ENCODE measurements around the gene NLRC5. TPM values are rescaled to one million over a fixed set of nuclear protein-coding genes. Genes with fewer than 3 reads are reported as not detected.
A peak's percentile ranks its signal among the peaks of the same experiment; 100 is the strongest.

Gene NLRC5
- total RNA-seq, 2 experiments from 2014 or later: 259 to 263 TPM

DNA sequence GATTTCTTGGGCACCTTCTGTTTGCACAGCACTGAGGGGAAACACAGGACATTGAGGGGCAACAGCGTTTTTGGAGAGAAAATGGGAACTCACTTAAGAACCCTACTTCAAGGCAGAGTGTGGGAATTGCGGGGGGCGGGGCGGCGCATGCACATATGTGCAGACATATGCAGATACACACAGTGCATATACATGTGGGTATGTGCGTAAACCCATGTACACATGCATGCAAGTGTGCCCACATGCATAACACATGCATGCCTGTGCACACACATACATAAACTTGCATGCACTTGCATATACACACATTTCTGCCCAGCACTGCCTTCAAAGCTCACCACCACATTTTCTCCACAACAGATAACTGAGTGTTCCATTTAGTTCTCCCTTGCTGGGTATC is 32.4 kb downstream of the NLRC5 start:
- peaks cover 51% of the 10 kb centered on the region for H3K4me1 Mint-ChIP-seq
- peak overlapping the region; percentile 12 for H3K27ac Mint-ChIP-seq

DNA sequence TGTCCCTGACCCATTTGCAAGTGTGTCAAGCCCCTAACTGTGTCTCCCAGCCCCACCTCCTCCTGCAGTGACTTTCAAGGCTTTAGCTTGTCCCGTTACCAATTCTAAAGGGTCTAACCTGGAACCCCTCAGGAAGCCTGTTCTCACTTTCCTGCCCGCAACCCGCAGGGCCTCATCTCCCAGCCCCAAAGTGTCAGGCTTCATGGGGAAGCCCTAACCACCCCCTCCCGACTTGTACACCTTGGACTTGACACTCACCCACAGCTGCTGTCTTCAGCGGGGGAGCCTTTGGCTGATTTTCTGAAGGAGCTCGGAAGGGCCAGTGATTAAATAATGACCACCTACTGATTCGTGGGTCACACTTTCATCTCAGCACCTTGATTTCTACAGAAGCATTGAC is 33.1 kb downstream of the NLRC5 start:
- H3K9me3 Mint-ChIP-seq: no peaks in the 10 kb centered on the region
- ChIA-PET CTCF (interaction anchor here (1.1 to 1.6 kb wide), 2 partner anchors 30 to 58 kb away, joined by 3 to 6 read pairs; no protein-coding TSS in a partner anchor), POLR2A (interaction anchor here (0.6 to 5.3 kb wide), 7 partner anchors 8 to 597 kb away, joined by 3 to 40 read pairs (median 4); partner anchors contain the start of gene NLRC5)
- no peak for DNase-seq
- peak overlapping the region; percentile 47 for H3K27ac Mint-ChIP-seq
- no peaks in the 10 kb centered on the region for H3K27me3 Mint-ChIP-seq
- no peak overlapping the region for H3K4me3 Mint-ChIP-seq
- H3K36me3 Mint-ChIP-seq (ENCODE audit: low read depth): peaks cover 88% of the 10 kb centered on the region
- peaks cover 49% of the 10 kb centered on the region for H3K4me1 Mint-ChIP-seq

More for the DNA sequence above, 32.4 kb downstream of the NLRC5 start:
- ChIA-PET CTCF (interaction anchor here (1.6 kb wide), 1 partner anchor 57 kb away, joined by 6 read pairs; no protein-coding TSS in a partner anchor), POLR2A (interaction anchor here (1.1 to 5.3 kb wide), 5 partner anchors 9 to 90 kb away, joined by 4 to 40 read pairs (median 5); partner anchors contain the start of gene NLRC5)
- Mint-ChIP-seq H3K9me3 (no peaks in the 10 kb centered on the region), H3K4me3 (no peak overlapping the region), H3K27me3 (no peaks in the 10 kb centered on the region), H3K36me3 (ENCODE audit: low read depth) (peaks cover 88% of the 10 kb centered on the region)
- DNase-seq: no peak

DNA sequence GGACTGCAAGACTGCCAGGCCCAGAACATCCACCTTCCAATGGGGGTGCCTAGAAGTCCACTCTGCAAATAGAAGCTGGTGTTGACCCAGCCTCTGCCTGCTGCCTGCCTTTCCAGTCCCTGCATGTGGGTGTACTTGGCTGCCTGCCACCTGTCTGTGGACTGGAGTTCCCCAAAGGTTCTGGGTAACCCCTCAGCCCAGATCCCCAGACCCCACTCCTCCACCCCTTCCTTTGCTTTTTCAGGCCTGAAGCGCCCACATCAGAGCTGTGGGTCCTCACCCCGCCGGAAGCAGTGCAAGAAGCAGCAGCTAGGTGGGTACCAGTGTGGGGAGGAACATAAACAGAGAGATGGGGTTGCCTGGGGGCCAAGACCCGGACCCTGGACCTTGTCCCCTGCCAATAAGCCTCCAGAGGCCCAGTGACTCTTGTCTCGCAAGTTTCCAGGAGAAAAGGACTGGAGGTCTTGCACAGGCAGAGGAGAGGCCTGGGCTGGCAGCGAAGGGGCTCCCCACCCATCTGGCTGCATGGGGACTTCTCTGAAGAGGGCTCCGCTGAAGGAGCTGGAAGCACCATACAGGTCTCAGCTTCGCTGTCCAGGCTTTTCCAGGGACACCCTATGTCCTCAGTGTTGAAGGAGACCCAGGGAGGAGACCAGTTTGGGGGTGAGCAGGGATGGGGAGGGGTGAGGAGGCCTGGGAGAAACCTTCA is 34.3 kb downstream of the NLRC5 start:
- peak; percentile 42 for DNase-seq
- Mint-ChIP-seq H3K9me3 (no peaks in the 10 kb centered on the region), H3K36me3 (ENCODE audit: low read depth) (peaks cover 88% of the 10 kb centered on the region), H3K4me1 (peaks cover 48% of the 10 kb centered on the region), H3K27ac (peak overlapping the region; percentile 58), H3K4me3 (no peak overlapping the region), H3K27me3 (no peaks in the 10 kb centered on the region)
- POLR2A ChIA-PET: interaction anchor here (0.6 to 5.3 kb wide), 6 partner anchors 10 to 34 kb away, joined by 3 to 40 read pairs (median 6); partner anchors contain the start of gene NLRC5
- CTCF ChIA-PET: interaction anchor here (0.6 to 1.7 kb wide), 5 partner anchors 29 to 172 kb away, joined by 3 read pairs; partner anchors contain the start of gene NLRC5

DNA sequence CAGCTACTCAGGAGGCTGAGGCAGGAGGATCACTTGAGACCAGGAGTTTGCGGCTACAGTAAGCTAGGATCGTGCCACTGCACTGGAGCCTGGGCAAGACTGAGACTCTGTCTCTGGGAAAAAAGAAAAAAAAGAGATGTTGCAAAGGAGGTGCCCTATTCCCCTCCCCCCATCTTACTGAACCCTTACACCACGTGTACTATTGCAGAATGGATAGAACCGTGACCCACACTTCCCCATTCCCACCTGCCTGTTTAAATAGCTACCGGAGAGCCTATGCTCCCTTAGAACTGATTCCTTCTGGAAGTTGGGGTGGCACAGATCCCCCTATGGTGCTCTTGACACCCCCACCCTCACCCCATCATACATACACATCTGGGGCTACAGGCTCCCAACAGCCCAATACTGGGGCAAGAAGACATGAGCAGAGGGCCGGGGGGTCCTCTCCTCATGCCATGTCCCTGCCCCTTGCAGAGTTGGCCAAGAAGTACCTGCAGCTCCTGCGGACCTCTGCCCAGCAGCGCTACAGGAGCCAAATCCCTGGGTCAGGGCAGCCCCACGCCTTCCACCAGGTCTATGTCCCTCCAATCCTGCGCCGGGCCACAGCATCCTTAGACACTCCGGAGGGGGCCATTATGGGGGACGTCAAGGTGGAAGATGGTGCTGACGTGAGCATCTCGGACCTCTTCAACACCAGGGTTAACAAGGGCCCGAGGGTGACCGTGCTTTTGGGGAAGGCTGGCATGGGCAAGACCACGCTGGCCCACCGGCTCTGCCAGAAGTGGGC is 35.7 kb downstream of the NLRC5 start:
- H3K4me1 Mint-ChIP-seq: peaks cover 51% of the 10 kb centered on the region

DNA sequence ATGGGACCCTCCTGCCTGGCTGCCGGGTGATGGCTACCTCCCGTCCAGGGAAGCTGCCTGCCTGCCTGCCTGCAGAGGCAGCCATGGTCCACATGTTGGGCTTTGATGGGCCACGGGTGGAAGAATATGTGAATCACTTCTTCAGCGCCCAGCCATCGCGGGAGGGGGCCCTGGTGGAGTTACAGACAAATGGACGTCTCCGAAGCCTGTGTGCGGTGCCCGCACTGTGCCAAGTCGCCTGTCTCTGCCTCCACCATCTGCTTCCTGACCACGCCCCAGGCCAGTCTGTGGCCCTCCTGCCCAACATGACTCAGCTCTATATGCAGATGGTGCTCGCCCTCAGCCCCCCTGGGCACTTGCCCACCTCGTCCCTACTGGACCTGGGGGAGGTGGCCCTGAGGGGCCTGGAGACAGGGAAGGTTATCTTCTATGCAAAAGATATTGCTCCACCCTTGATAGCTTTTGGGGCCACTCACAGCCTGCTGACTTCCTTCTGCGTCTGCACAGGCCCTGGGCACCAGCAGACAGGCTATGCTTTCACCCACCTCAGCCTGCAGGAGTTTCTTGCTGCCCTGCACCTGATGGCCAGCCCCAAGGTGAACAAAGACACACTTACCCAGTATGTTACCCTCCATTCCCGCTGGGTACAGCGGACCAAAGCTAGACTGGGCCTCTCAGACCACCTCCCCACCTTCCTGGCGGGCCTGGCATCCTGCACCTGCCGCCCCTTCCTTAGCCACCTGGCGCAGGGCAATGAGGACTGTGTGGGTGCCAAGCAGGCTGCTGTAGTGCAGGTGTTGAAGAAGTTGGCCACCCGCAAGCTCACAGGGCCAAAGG is 36.8 kb downstream of the NLRC5 start:
- no peak overlapping the region for H3K27ac Mint-ChIP-seq
- H3K4me3 Mint-ChIP-seq: no peak overlapping the region
- H3K9me3 Mint-ChIP-seq: no peaks in the 10 kb centered on the region
- DNase-seq: no peak
- H3K36me3 Mint-ChIP-seq (ENCODE audit: low read depth): peaks cover 82% of the 10 kb centered on the region
- ChIA-PET CTCF (interaction anchor here (1.1 kb wide), 1 partner anchor 62 kb away, joined by 3 read pairs; no protein-coding TSS in a partner anchor), POLR2A (interaction anchor here (1.0 to 5.3 kb wide), 5 partner anchors 12 to 38 kb away, joined by 3 to 40 read pairs (median 4); partner anchors contain the start of gene NLRC5)
- peaks cover 49% of the 10 kb centered on the region for H3K4me1 Mint-ChIP-seq
- H3K27me3 Mint-ChIP-seq: no peaks in the 10 kb centered on the region

More for the DNA sequence above, 35.7 kb downstream of the NLRC5 start:
- no peak overlapping the region for H3K4me3 Mint-ChIP-seq
- H3K27ac Mint-ChIP-seq: no peak overlapping the region
- CTCF ChIA-PET: interaction anchor here (1.1 to 1.7 kb wide), 2 partner anchors 59 to 61 kb away, joined by 3 read pairs; no protein-coding TSS in a partner anchor
- POLR2A ChIA-PET: interaction anchor here (0.6 to 5.3 kb wide), 4 partner anchors 13 to 587 kb away, joined by 3 to 40 read pairs (median 4); partner anchors contain the start of gene NLRC5
- no peaks in the 10 kb centered on the region for H3K9me3 Mint-ChIP-seq
- DNase-seq: no peak
- no peaks in the 10 kb centered on the region for H3K27me3 Mint-ChIP-seq
- H3K36me3 Mint-ChIP-seq (ENCODE audit: low read depth): peaks cover 84% of the 10 kb centered on the region

DNA sequence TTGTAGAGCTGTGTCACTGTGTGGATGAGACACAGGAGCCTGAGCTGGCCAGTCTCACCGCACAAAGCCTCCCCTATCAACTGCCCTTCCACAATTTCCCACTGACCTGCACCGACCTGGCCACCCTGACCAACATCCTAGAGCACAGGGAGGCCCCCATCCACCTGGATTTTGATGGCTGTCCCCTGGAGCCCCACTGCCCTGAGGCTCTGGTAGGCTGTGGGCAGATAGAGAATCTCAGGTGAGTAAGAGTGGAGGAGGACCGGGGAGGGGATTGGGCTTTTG is 37.4 kb downstream of the NLRC5 start:
- POLR2A ChIA-PET: interaction anchor here (1.0 kb wide), 2 partner anchors 27 to 29 kb away, joined by 3 to 4 read pairs; no protein-coding TSS in a partner anchor
- Mint-ChIP-seq H3K4me3 (no peak overlapping the region), H3K9me3 (no peaks in the 10 kb centered on the region), H3K27me3 (no peaks in the 10 kb centered on the region), H3K4me1 (peaks cover 47% of the 10 kb centered on the region), H3K27ac (no peak overlapping the region), H3K36me3 (ENCODE audit: low read depth) (peaks cover 81% of the 10 kb centered on the region)
- CTCF ChIA-PET: no interaction called here
- DNase-seq: no peak

DNA sequence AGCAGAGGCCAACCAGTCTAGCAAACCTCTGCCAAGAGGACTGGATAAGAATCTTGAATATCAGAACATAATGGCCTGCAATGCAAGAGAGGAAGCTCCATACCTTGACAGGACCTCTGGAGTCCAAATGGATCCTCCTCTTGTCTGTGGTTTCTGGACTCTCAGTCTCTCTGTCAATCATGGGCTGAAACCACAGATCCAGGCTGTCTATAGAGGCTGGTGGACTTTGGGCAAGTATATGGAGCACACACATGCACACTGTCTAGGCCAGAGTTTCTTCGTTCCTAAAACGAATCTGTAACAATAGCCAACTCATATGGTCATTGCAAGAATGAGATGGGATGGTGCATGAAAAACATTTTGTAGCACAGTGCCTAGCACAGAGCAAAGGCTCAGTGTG is 37.7 kb downstream of the NLRC5 start:
- Mint-ChIP-seq H3K36me3 (ENCODE audit: low read depth) (peaks cover 81% of the 10 kb centered on the region), H3K9me3 (no peaks in the 10 kb centered on the region), H3K4me1 (peaks cover 43% of the 10 kb centered on the region), H3K27me3 (no peaks in the 10 kb centered on the region), H3K4me3 (no peak overlapping the region), H3K27ac (no peak overlapping the region)
- DNase-seq: no peak
- CTCF ChIA-PET: no interaction called here
- POLR2A ChIA-PET: interaction anchor here (1.0 to 2.1 kb wide), 8 partner anchors 8 to 37 kb away, joined by 3 to 7 read pairs (median 3); partner anchors contain the start of gene NLRC5

DNA sequence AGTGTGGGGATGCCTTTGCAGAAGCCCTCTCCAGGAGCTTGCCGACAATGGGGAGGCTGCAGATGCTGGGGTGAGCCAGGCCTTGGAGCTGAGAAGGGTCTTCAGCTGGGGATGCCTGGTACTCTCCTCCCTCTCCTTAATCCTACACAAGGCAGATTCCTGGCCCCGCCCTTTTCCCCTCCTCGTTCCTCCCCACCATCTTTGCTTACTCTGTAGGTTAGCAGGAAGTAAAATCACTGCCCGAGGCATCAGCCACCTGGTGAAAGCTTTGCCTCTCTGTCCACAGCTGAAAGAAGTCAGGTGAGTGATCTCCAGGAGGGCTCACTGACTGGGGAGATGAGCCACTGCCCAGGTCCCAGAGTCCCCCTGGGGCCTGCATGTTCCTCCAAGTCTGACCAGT is 38.7 kb downstream of the NLRC5 start:
- Mint-ChIP-seq H3K27me3 (no peaks in the 10 kb centered on the region), H3K9me3 (no peaks in the 10 kb centered on the region), H3K36me3 (ENCODE audit: low read depth) (peaks cover 74% of the 10 kb centered on the region), H3K27ac (peak overlapping the region; percentile 10), H3K4me1 (peaks cover 33% of the 10 kb centered on the region), H3K4me3 (no peak overlapping the region)
- ChIA-PET POLR2A (interaction anchor here (1.0 to 2.1 kb wide), 7 partner anchors 9 to 38 kb away, joined by 3 to 7 read pairs (median 3); partner anchors contain the start of gene NLRC5), CTCF (interaction anchor here (1.1 kb wide), 1 partner anchor 14 kb away, joined by 3 read pairs; no protein-coding TSS in a partner anchor)
- no peak for DNase-seq

DNA sequence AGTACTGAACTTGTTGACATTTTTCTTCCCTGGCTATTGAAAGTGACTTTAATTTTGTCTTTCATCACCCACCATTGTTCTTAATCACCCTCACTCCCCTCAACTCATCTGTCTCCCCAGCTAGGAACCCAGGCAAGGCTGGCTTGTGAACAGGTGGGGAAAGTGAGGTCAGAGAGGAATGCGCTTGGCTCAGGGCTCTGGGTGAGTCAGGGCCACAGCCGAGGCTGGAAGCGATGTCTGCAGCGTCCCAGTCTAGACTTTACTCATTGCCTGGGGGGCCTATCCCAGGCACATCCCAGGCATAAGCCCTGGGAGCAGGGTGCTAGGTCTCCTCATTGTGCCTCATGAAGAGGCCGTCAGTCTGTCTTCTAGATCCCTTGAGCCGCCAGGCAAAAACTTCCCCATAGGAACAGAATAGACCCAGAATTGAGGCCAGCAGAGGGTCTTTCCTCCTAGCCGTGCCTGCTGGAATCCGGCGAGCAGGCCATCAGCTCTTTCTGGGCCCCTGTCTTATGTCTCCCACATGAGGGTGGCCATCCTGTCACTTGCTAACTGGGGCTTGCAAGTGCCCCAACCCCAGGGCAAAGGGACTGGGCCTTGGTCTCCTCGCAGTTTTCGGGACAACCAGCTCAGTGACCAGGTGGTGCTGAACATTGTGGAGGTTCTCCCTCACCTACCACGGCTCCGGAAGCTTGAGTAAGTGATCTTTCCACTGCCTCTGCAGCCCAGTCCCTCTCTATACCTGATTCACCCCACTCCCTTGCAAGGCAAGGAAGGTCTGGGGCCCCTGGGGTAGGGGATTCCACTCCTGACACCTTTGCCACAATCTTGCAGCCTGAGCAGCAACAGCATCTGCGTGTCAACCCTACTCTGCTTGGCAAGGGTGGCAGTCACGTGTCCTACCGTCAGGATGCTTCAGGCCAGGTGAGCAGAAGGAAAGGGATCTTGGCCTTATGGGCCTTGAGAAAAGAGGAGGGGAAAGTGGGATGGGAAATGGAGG is 40.1 kb downstream of the NLRC5 start:
- ChIA-PET CTCF (no interaction called here), POLR2A (interaction anchor here (1.0 to 2.1 kb wide), 4 partner anchors 9 to 98 kb away, joined by 3 to 7 read pairs (median 6); partner anchors contain the start of gene HERPUD1)
- H3K4me1 Mint-ChIP-seq: peaks cover 20% of the 10 kb centered on the region
- no peaks in the 10 kb centered on the region for H3K9me3 Mint-ChIP-seq
- no peaks in the 10 kb centered on the region for H3K27me3 Mint-ChIP-seq
- H3K36me3 Mint-ChIP-seq (ENCODE audit: low read depth): peaks cover 79% of the 10 kb centered on the region
- no peak overlapping the region for H3K27ac Mint-ChIP-seq
- no peak for DNase-seq
- H3K4me3 Mint-ChIP-seq: no peak overlapping the region

DNA sequence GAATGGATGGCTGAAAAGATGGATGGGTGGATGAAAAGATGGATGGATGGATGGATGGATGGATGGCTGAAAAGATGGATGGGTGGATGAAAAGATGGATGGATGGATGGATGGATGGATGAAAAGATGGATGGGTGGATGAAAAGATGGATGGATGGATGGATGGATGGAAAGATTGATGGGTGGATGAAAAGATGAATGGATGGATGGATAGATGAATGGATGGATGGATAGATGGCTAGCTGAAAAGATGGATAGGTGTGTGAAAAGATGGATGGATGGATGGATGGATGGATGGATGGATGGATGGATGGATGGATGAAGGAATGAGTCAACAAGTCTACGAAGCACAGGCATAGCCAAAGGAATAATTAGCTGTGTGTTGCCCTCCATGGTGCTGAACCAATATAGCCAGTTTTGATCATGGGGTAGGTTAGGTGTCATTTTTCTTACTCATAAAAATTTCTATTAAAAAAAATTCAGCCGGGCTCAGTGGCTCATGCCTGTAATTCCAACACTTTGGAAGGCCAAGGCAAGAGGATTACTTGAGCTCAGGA is 41.1 kb downstream of the NLRC5 start:
- no peaks in the 10 kb centered on the region for H3K27me3 Mint-ChIP-seq
- POLR2A ChIA-PET: interaction anchor here (0.8 to 2.4 kb wide), 6 partner anchors 8 to 99 kb away, joined by 3 to 7 read pairs (median 5); partner anchors contain the start of gene HERPUD1
- H3K9me3 Mint-ChIP-seq: no peaks in the 10 kb centered on the region
- DNase-seq: no peak
- no peak overlapping the region for H3K4me3 Mint-ChIP-seq
- H3K36me3 Mint-ChIP-seq (ENCODE audit: low read depth): peaks cover 82% of the 10 kb centered on the region
- H3K4me1 Mint-ChIP-seq: peaks cover 24% of the 10 kb centered on the region
- no peak overlapping the region for H3K27ac Mint-ChIP-seq
- CTCF ChIA-PET: interaction anchor here (0.6 to 1.0 kb wide), 2 partner anchors 76 to 132 kb away, joined by 4 to 5 read pairs; no protein-coding TSS in a partner anchor

DNA sequence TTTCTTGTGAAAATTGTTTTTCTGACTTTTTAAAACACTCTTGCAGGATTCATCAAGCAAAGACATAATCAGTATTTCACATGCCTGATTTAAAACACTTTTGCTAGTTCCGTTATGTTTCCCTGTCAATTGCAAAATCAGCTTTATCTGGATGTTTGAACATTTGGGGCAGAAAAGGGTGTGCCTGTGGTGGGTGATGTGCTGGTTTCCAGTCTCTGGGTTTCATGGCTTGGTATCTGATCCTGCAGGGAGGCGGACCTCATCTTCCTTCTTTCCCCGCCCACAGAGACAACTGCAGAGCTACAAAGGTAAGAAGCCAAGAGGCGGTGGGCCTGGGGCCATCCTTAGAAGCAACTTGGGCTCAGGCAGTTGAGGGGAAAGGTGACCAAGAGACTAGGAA is 41.8 kb downstream of the NLRC5 start:
- Mint-ChIP-seq H3K4me3 (no peak overlapping the region), H3K36me3 (ENCODE audit: low read depth) (peaks cover 83% of the 10 kb centered on the region), H3K27me3 (no peaks in the 10 kb centered on the region), H3K4me1 (peaks cover 29% of the 10 kb centered on the region), H3K9me3 (no peaks in the 10 kb centered on the region), H3K27ac (no peak overlapping the region)
- ChIA-PET POLR2A (interaction anchor here (0.8 to 2.4 kb wide), 5 partner anchors 8 to 32 kb away, joined by 3 to 7 read pairs (median 5); no protein-coding TSS in a partner anchor), CTCF (interaction anchor here (0.5 to 1.0 kb wide), 3 partner anchors 66 to 369 kb away, joined by 3 to 4 read pairs (median 4); no protein-coding TSS in a partner anchor)
- no peak for DNase-seq

Measured in activated CD4-positive, alpha-beta memory T cell treated with anti-CD3 and anti-CD28 coated beads, Interleukin-2, amount 10 ng/mL, durations not matched to agents 7 days and 5 days (primary cell).